Nephron progenitor cell (in vitro differentiated cells): ENCODE data around the gene TFAM.
A peak's percentile ranks its signal among the peaks of the same experiment; 100 is the strongest.

Experiments
- DNase-seq: peaks from one replicate; pipeline ENCODE4 v3.0.0; 2021
- H3K27ac Mint-ChIP-seq: 2 replicates; pipeline ENCODE4 v1.8.0; 2021; ENCODE audit warnings: mild to moderate bottlenecking, moderate library complexity, mixed read lengths
- H3K27me3 Mint-ChIP-seq: 2 replicates; pipeline ENCODE4 v1.8.0; 2021; ENCODE audit warnings: mild to moderate bottlenecking, low read depth, mixed read lengths; ENCODE audit not compliant: poor library complexity
- H3K36me3 Mint-ChIP-seq: 2 replicates; pipeline ENCODE4 v1.8.0; 2021; ENCODE audit warnings: low read depth, mixed read lengths
- H3K4me1 Mint-ChIP-seq: 2 replicates; pipeline ENCODE4 v1.8.0; 2021; ENCODE audit warnings: mixed read lengths
- H3K4me3 Mint-ChIP-seq: 2 replicates; pipeline ENCODE4 v1.8.0; 2021; ENCODE audit warnings: mild to moderate bottlenecking, moderate library complexity, mixed read lengths
- H3K9me3 Mint-ChIP-seq: 2 replicates; pipeline ENCODE4 v1.8.0; 2021; ENCODE audit warnings: mild to moderate bottlenecking, moderate library complexity, mixed read lengths
- CTCF ChIP-seq: fragments of 200-600 bp; sonication (generic); IDR thresholded peaks from 2 replicates; pipeline ENCODE4 v1.5.0; 2021; ENCODE audit warnings: antibody characterized with exemption

The TFAM gene

DNA sequence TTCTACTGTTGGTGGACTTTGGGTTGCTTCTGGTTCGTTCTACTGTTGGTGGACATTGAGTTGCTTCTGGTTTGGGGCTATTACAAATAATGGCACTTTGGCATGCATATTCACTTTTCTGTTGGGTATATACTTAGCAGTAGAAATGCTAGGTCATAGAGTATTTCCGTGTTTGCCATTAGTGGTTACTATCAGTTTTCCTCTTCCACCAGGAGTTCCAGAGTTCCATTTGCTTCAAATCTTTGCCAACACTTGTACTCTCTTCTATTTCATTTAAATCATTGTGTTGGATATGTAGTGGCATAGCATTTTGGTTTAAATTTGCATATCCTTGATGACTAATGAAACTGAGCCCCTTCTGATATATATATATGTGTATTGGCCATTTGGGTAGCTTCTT lies 35.2 kb upstream of the TFAM start:
- Mint-ChIP-seq H3K27ac (peak overlapping the region; percentile 2), H3K4me1 (peaks cover 16% of the 10 kb centered on the region), H3K36me3 (peaks cover 20% of the 10 kb centered on the region), H3K9me3 (no peaks in the 10 kb centered on the region), H3K27me3 (no peaks in the 10 kb centered on the region), H3K4me3 (no peak overlapping the region)
- no peak for DNase-seq
- no peak for TF ChIP-seq CTCF

- H3K4me3 Mint-ChIP-seq, result no peak overlapping the region
- H3K27ac Mint-ChIP-seq, result no peak overlapping the region
- peaks cover 16% of the 10 kb centered on the region for H3K4me1 Mint-ChIP-seq
- H3K27me3 Mint-ChIP-seq, result no peaks in the 10 kb centered on the region
- no peak for TF ChIP-seq CTCF
- peaks cover 15% of the 10 kb centered on the region for H3K36me3 Mint-ChIP-seq
- H3K9me3 Mint-ChIP-seq, result no peaks in the 10 kb centered on the region
- no peak for DNase-seq
Measured at GRCh38 chr10:58350619-58351323, 34.4 kb upstream of the TFAM start.

GRCh38 chr10:58351616-58352578 lies 33.3 kb upstream of the TFAM start:
- Mint-ChIP-seq H3K4me3 (no peak overlapping the region), H3K9me3 (no peaks in the 10 kb centered on the region), H3K27me3 (no peaks in the 10 kb centered on the region), H3K36me3 (peaks cover 5% of the 10 kb centered on the region), H3K4me1 (peaks cover 16% of the 10 kb centered on the region), H3K27ac (no peak overlapping the region)
- DNase-seq, result no peak
- TF ChIP-seq CTCF, result no peak

DNA sequence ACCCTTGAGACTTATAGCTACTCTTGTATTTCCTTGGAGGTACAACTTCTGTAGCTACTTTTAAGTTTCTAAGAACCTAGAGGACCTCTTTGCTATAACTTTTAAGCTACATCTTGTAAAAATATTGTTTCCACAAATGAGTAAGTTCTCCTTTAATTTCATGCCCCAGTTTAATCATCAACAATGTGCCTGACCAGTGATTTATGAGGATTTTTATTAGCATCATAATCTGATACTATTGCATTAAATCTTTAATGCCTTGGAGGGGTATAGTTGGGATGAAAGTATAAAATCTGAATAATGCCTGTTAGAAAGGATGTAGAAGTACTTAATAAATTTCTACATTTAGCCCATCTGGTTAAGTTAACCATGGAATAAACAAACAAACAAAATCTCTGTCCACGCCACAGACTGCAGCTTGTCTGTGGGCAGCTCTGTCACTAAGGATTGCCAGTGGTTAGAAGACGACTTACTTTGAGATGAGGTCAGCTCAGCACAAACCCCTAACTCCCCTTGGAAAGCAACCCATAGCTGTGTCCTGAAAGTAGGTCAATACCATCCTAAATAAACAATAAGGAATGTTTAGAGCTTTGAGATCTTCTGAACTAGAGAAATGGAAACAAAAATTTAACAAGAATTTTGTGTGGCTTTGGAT lies 32.1 kb upstream of the TFAM start:
- H3K27ac Mint-ChIP-seq, result peak overlapping the region; percentile 66
- no peaks in the 10 kb centered on the region for H3K36me3 Mint-ChIP-seq
- no peaks in the 10 kb centered on the region for H3K27me3 Mint-ChIP-seq
- no peak for DNase-seq
- H3K4me1 Mint-ChIP-seq, result peaks cover 16% of the 10 kb centered on the region
- H3K9me3 Mint-ChIP-seq, result no peaks in the 10 kb centered on the region
- TF ChIP-seq CTCF, result no peak
- H3K4me3 Mint-ChIP-seq, result no peak overlapping the region

GRCh38 chr10:58356756-58357155 lies 28.5 kb upstream of the TFAM start:
- no peaks in the 10 kb centered on the region for H3K9me3 Mint-ChIP-seq
- no peak for DNase-seq

More at GRCh38 chr10:58356756-58357155, 28.5 kb upstream of the TFAM start:
- peaks cover 28% of the 10 kb centered on the region for H3K4me1 Mint-ChIP-seq
- H3K4me3 Mint-ChIP-seq, result no peak overlapping the region
- H3K27ac Mint-ChIP-seq, result no peak overlapping the region
- TF ChIP-seq CTCF, result no peak
- no peaks in the 10 kb centered on the region for H3K27me3 Mint-ChIP-seq
- H3K36me3 Mint-ChIP-seq, result no peaks in the 10 kb centered on the region
